ENCODE data around the gene MMP24OS.

The MMP24OS gene

DNA sequence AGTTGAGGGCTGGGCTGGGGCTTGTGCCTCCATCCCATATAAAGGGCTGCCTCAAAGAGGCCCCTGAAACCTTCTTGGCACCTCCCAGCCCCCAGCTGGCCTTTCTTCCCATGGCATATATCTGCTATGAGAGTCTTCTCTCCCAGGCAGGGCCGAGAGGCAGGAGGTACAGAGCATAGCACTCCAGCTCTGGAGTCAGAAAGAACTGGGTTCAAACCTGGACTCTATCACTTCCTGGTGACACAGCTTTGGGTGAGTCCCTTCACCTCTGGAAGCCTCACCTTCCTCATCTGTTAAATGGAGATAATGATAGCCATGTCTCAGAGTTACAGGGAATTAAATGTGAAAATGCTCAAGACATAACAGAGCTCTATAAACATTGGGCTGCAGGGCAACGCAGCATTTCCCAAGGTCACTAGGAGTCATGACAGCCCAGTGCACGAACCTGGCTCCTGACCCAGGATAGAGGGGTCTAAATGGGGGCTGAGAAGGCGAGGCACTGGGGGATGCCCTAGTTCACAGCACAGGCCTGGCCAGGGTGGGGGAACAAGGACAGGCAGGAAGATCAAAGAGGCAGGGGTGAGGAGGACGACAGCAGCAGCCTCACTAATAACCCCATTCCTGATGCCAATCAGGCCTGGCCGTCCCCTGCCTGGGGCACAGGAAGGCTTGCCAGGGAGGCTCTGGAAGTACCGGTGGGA lies 12.4 kb upstream of the MMP24OS start:
- peaks cover 6% of the 10 kb centered on the region for H3K4me1 Mint-ChIP-seq (ENCODE audit: low read depth)
- H3K36me3 Mint-ChIP-seq: no peaks in the 10 kb centered on the region
- H3K4me3 Mint-ChIP-seq: no peak overlapping the region
- H3K9me3 Mint-ChIP-seq (ENCODE audit: low read depth): no peaks in the 10 kb centered on the region
- no peak overlapping the region for H3K27ac Mint-ChIP-seq
- H3K27me3 Mint-ChIP-seq: no peaks in the 10 kb centered on the region

DNA sequence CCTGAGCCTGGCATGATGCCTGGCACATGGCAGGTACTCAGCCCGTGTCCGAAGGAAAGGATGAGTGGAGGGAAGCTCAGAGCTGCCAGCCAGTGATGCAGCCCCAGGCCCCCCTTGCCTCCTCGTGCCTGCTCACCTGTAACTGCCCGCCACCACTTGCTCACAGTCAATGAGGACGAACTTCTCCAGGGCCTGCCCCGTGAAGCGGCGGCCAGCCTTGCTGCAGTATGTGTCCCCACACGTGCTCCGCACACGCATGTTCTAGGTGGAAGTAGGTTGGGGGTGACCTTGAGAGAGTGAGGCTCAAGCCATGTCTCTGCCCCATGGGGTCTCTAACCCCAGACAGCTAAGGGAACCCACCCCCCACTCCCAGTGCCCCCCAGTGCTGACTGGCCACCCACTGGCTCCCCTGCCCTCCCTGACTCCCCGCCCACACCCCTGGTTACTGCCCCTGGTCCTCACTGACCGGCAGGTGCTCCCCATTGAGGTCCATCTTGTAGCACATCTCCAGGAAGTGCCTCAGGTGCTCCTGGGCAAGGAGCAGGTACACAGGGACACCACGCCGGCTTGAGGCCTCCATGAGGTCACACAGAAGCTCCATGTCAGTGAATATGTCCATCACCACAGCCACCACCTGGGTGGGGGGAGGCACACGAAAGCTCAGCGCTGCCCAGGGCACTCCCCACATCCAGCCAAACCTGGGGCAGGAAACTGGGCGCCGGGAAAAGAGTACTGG lies 10.6 kb upstream of the MMP24OS start:
- H3K4me1 Mint-ChIP-seq (ENCODE audit: low read depth): peaks cover 15% of the 10 kb centered on the region
- no peak overlapping the region for H3K27ac Mint-ChIP-seq
- no peaks in the 10 kb centered on the region for H3K9me3 Mint-ChIP-seq (ENCODE audit: low read depth)
- no peak overlapping the region for H3K4me3 Mint-ChIP-seq
- no peaks in the 10 kb centered on the region for H3K36me3 Mint-ChIP-seq
- no peaks in the 10 kb centered on the region for H3K27me3 Mint-ChIP-seq

DNA sequence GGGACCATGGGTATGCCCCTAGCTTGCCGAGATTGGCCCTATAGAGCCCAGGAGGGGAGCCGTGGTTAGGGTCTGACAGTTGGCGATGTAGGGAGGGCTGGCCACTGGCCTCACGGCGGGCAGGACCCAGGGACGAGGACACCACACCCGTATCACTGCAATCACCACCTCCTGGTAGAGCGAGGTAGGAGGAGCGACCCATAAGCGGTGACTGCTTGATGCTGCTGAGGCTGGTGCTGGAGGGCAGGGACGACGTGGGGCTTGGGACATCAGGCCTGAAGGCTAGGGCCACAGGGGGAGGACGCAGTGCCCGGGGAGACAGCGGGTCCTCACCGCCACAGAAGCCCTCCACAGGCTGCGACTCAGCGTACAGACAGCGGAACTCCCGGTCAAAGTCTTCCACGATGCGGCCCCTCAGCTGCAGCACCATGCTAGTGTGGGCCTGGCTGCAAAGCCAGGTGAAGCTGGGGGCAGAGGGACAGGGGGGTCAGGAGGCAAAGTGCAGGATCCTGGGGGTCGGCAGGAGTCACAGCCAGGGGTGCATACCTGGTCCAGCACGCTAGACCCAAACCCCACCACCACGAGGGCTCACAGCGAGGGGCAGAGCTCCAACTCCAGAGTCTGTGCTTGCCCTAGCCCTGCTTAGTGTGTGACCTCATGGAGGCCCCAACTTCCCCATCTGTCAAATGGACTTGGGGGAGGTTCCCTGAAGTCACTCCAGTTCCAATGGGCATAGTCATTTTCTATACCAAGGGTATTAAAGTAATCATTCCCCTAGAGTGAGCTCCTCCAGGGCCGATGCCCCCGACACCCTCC lies 9.8 kb upstream of the MMP24OS start:
- H3K9me3 Mint-ChIP-seq (ENCODE audit: low read depth): no peaks in the 10 kb centered on the region
- H3K27me3 Mint-ChIP-seq: no peaks in the 10 kb centered on the region
- H3K4me1 Mint-ChIP-seq (ENCODE audit: low read depth): peaks cover 18% of the 10 kb centered on the region
- no peak overlapping the region for H3K27ac Mint-ChIP-seq
- no peak overlapping the region for H3K4me3 Mint-ChIP-seq
- H3K36me3 Mint-ChIP-seq: peaks cover 2% of the 10 kb centered on the region

DNA sequence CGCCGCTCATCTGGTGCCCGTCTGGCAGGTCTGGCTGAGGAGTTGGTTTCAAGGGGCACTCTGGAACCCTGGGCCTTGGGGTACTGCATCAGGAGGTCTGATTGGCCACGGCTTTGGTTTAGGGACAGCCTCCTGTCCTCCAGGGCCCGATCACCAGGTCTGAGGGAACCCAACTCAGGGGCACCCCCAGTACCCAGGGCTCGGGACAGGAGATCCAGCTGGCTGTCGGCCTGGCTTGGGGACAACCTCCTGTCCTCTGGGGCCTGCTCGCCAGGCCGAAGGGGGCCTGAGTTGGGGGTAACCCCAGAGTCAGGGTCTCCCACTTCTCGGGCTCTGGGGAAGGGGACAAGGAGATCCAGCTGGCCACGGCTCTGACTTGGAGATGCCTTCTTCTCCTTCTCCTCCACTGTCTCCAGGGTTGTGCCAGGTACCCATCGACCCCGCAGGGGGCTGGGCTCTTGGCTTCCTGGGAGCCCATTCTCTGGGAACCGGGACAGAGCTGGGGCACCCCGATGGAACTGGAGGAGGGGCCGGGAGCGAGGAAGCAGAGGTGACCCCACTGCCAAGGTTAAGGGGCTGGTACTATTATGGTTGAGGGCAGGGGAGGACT lies 9.1 kb upstream of the MMP24OS start:
- no peak overlapping the region for H3K27ac Mint-ChIP-seq
- H3K4me3 Mint-ChIP-seq: no peak overlapping the region

DNA sequence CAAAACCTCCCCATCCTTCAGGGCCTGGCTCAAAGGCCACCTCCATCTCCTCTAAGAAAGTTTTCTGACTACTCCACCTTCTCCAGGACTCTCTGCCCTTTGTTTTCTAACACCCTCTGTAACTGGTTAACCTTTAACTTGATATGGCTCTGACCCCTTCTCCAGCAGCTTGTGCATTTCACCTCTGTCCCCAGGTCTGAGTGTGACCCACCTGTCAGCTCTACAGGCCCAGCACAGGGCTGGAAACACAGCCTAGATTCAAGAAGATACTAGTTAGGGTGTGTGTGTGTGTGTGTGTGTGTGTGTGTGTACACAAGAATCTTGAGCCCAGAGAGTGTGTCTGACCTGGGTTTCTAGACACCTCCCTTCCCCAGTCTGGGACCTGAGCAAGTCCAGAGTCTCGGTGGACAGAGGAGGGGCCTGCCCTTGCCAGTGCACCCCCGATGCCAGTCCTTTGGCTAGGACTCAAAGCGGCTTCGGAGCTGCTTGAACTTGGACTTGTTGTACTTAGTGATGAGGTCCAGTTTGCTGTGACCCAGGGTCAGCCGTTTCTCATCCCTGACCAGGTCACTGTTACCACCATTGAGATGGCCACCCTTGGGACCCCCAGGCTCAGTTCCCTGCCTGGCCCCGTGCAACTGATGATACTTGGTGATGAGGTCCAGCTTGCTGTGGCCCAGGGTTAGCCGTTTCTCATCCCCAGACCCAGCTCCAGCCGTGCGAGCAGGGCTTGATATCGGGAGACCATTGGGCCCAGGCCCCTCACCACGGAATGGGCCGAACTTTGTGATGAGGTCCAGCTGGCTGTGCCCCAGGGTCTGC lies 8.4 kb upstream of the MMP24OS start:
- Mint-ChIP-seq H3K36me3 (peaks cover 6% of the 10 kb centered on the region), H3K4me3 (peak overlapping the region; percentile 93), H3K27me3 (no peaks in the 10 kb centered on the region), H3K4me1 (ENCODE audit: low read depth) (peaks cover 27% of the 10 kb centered on the region), H3K27ac (peak overlapping the region; percentile 96), H3K9me3 (ENCODE audit: low read depth) (no peaks in the 10 kb centered on the region)

More for the DNA sequence above, 9.1 kb upstream of the MMP24OS start:
- Mint-ChIP-seq H3K4me1 (ENCODE audit: low read depth) (peaks cover 23% of the 10 kb centered on the region), H3K36me3 (peaks cover 4% of the 10 kb centered on the region), H3K27me3 (no peaks in the 10 kb centered on the region), H3K9me3 (ENCODE audit: low read depth) (no peaks in the 10 kb centered on the region)

GRCh38 chr20:35285806-35286076 lies 7.8 kb upstream of the MMP24OS start:
- H3K4me1 Mint-ChIP-seq (ENCODE audit: low read depth): peaks cover 27% of the 10 kb centered on the region
- H3K27me3 Mint-ChIP-seq: no peaks in the 10 kb centered on the region
- peak overlapping the region; percentile 96 for H3K27ac Mint-ChIP-seq
- H3K9me3 Mint-ChIP-seq (ENCODE audit: low read depth): no peaks in the 10 kb centered on the region
- H3K36me3 Mint-ChIP-seq: peaks cover 6% of the 10 kb centered on the region
- peak overlapping the region; percentile 93 for H3K4me3 Mint-ChIP-seq

- Mint-ChIP-seq H3K9me3 (ENCODE audit: low read depth) (no peaks in the 10 kb centered on the region), H3K27me3 (no peaks in the 10 kb centered on the region), H3K36me3 (peaks cover 7% of the 10 kb centered on the region), H3K27ac (peak overlapping the region; percentile 96), H3K4me1 (ENCODE audit: low read depth) (peaks cover 29% of the 10 kb centered on the region), H3K4me3 (peak overlapping the region; percentile 93)
These were observed 7.3 kb upstream of the MMP24OS start for GRCh38 chr20:35284992-35285805.

DNA sequence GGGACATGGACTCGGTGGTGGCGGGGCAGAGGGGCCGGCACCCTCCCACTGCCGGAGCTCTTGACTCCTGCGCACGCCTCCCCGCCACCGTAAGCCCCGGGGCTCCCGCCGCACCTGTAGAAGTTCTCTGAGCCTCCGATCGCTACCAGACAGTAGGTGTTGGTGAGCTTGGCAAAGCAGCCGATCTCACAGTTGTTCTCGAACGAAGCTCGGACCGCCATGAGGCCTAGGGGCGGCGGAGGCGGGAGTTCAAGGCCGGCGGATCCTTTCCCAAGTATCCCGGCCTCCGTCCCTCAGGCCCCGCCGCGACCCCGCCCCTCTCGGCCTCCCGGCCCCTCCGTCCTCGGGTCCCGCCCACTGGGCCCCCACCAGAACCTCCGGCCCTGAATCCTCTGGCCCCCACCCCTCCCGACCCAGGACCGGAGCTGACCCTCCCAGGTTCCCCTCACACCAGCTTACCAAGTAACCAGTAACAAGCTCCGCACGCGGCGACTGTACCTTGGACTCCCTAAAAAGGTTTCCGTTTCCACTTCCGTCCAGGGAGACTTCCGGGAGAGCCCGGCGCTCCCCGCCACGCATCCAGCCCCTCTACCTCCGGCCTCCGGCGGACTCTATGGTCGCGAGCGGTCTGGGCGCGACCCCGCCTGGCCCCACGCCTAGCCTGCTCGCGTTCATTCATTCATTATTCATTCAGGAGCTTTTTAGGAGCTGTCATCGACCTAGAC lies 6.5 kb upstream of the MMP24OS start, which contains the start of gene EIF6:
Gene EIF6 (minus strand): TSS at position 506 of the 725 bp plus-strand sequence. CDS start 285 bp downstream, at position 221.
- H3K9me3 Mint-ChIP-seq (ENCODE audit: low read depth): no peaks in the 10 kb centered on the region
- H3K4me1 Mint-ChIP-seq (ENCODE audit: low read depth): peaks cover 33% of the 10 kb centered on the region
- H3K4me3 Mint-ChIP-seq: peak within 1 kb of the TSS; percentile 93
- peaks cover 13% of the 10 kb centered on the region for H3K36me3 Mint-ChIP-seq
- peak within 1 kb of the TSS; percentile 96 for H3K27ac Mint-ChIP-seq
- no peaks in the 10 kb centered on the region for H3K27me3 Mint-ChIP-seq

DNA sequence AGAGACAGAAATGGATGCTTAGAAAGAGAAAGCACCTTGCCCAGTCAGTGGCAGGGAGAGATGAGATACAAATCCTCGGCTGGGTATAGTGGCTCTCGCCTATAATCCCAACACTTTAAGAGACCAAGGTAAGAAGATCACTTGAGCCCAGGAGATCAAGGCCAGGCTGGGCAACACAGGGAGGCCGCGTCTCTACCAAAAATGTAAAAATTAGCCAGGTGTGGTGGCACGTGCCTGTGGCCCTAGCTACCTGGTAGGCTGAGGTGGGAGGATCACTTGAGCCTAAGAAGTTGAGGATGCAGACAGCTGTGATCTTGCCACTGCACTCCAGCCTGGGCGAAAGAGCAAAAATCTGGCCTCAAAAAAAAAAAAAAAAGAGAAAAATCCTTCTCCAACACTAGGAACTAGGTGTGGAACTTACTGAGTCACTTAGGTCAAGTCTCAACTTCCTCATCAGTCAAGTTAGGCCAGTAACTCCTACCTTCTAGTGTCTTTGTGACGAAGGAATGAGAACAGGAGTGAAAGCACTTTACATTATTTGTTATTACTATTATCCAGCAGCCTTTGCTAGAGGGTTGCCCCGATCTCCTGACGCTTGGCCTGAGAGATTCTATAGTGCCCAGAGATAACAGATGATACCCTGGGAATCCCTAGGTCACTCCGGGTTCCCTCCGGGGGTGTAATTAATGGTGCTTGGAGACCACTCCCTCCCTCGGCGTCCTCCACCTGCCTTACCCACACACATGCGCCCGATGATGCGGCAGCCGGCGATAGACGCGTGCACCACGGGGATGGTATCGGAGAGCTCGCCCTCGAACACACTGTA lies 5.7 kb upstream of the MMP24OS start:
- Mint-ChIP-seq H3K4me1 (ENCODE audit: low read depth) (peaks cover 35% of the 10 kb centered on the region), H3K27me3 (no peaks in the 10 kb centered on the region), H3K27ac (peak overlapping the region; percentile 96), H3K4me3 (peak overlapping the region; percentile 93), H3K36me3 (peaks cover 13% of the 10 kb centered on the region), H3K9me3 (ENCODE audit: low read depth) (no peaks in the 10 kb centered on the region)

DNA sequence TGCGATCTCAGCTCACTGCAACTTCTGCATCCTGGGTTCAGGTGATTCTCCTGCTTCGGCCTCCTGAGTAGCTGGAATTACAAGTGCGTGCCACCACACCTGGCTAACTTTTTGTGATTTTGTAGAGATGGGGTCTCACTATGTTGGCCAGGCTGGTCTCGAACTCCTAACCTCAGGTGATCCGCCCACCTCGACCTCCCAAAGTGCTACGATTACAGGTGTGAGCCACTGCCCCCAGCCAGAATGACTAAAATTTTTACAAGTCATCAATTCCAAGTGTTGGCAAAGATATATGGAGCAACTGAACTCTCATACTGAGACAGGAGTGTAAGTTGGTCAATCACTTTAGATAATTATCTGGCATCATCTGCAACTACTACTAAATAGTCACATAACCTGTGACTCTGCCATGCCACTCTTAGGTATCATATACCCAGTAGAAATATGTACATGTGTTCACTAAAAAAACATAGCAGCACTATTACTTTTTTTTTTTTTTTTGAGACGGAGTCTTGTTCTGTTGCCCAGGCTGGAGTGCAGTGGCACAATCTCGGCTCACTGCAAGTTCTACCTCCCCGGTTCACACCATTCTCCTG lies 3.7 kb upstream of the MMP24OS start:
- no peaks in the 10 kb centered on the region for H3K9me3 Mint-ChIP-seq (ENCODE audit: low read depth)
- H3K27me3 Mint-ChIP-seq: no peaks in the 10 kb centered on the region
- peaks cover 46% of the 10 kb centered on the region for H3K4me1 Mint-ChIP-seq (ENCODE audit: low read depth)
- no peak overlapping the region for H3K27ac Mint-ChIP-seq
- peaks cover 16% of the 10 kb centered on the region for H3K36me3 Mint-ChIP-seq
- peak overlapping the region; percentile 15 for H3K4me3 Mint-ChIP-seq

DNA sequence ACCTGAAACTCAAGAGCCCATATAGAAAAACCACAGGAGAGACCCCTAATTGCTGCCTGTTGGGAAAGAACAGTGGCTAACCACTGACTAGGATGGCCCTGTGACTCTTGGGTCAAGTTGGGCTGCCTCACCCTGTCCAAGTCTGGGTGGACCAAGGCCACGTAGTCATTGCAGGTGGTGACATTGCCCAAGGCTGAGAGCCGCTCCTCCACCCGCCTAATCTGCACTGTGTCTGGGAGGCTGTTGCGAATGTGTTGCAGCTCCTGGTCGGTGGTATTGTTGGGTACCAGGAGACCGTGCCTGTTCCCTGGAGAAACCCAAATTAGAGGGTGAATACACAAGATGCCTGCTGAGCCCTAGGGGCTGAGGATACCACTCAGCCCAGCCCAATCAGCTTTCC lies 2.6 kb upstream of the MMP24OS start:
- Mint-ChIP-seq H3K4me3 (no peak overlapping the region), H3K27me3 (no peaks in the 10 kb centered on the region), H3K9me3 (ENCODE audit: low read depth) (no peaks in the 10 kb centered on the region), H3K36me3 (peaks cover 16% of the 10 kb centered on the region), H3K27ac (no peak overlapping the region), H3K4me1 (ENCODE audit: low read depth) (peaks cover 45% of the 10 kb centered on the region)

GRCh38 chr20:35279533-35280174 lies 1.7 kb upstream of the MMP24OS start:
- peaks cover 16% of the 10 kb centered on the region for H3K36me3 Mint-ChIP-seq
- no peaks in the 10 kb centered on the region for H3K9me3 Mint-ChIP-seq (ENCODE audit: low read depth)
- no peak overlapping the region for H3K4me3 Mint-ChIP-seq
- no peaks in the 10 kb centered on the region for H3K27me3 Mint-ChIP-seq
- H3K4me1 Mint-ChIP-seq (ENCODE audit: low read depth): peaks cover 39% of the 10 kb centered on the region
- peak overlapping the region; percentile 46 for H3K27ac Mint-ChIP-seq
